Measurements from ENCODE around the gene IKBKE.

DNA sequence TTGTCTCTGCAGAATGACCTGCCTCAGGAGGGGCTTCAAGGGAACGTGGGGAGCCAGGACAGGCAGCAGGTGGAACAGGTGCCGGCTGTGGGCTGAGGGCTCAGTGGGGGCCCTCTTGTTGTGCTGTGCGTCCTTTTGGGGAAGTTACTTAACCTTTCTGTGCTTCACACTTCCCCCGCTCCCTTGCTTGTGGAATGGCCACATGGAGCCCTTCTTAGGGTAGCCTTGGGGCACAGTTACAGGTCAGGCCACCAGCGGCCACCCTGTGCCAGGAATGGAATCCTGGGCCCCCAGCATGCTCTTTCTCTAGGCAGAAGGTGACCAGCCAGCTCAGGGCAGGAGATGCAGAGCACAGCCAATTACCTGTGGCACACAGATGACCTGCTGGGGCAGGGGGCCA is 2.6 kb downstream of the IKBKE start:
- TF ChIP-seq, protein P1, sequence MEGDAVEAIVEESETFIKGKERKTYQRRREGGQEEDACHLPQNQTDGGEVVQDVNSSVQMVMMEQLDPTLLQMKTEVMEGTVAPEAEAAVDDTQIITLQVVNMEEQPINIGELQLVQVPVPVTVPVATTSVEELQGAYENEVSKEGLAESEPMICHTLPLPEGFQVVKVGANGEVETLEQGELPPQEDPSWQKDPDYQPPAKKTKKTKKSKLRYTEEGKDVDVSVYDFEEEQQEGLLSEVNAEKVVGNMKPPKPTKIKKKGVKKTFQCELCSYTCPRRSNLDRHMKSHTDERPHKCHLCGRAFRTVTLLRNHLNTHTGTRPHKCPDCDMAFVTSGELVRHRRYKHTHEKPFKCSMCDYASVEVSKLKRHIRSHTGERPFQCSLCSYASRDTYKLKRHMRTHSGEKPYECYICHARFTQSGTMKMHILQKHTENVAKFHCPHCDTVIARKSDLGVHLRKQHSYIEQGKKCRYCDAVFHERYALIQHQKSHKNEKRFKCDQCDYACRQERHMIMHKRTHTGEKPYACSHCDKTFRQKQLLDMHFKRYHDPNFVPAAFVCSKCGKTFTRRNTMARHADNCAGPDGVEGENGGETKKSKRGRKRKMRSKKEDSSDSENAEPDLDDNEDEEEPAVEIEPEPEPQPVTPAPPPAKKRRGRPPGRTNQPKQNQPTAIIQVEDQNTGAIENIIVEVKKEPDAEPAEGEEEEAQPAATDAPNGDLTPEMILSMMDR (IDR thresholded peaks at IDR 0.05) = no peak
- no peak for TF ChIP-seq ZFX (IDR thresholded peaks at IDR 0.05; ENCODE audit: borderline replicate concordance)

All from 22Rv1 (cell line).